ENCODE results near the gene AHCYL1. TPM values are rescaled to one million over a fixed set of nuclear protein-coding genes. Genes with fewer than 3 reads are reported as not detected.
"Not testable (repeated sequence)": the region's sequence is repeated elsewhere in the genome, so short reads cannot be mapped to it uniquely, and the experiment has no call there.

AHCYL1 gene
- total RNA-seq, 2 experiments from 2014 or later: 79.1 to 82.6 TPM

DNA sequence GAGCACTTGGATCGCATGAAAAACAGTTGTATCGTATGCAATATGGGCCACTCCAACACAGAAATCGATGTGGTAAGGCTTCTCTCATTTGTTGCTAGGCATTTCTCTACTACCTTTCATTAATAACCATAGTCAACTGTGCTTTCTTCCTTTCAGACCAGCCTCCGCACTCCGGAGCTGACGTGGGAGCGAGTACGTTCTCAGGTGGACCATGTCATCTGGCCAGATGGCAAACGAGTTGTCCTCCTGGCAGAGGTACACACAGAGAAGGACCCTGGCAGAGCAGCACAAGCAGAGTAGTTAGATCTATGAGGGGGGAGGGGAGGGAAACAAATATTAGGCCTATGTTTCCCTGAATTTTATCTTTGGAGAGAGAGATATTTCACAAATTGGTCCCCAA, 33.8 kb downstream of the AHCYL1 start:
- CTCF ChIA-PET: interaction anchor here (0.6 to 4.0 kb wide), 3 partner anchors 8 to 42 kb away, joined by 3 to 34 read pairs (median 3); no protein-coding TSS in a partner anchor

DNA sequence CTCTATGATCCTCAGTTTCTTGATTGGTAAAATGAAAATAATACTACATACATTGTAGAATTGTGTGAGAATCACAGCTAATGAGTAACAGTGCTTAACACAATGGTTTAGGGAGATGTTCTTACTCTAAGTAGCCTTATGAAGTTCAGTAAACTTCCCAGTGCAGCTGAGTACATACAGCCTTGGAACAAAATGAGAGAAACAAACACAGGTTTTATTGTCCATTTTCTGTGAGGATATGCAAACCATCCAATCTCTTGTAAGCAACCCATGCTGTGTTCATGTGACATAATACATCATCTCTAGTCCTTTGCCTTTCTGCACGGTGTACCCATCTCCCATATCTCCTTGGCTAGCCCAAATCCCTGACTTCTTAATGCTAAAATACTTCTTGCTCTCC, 35.2 kb downstream of the AHCYL1 start:
- intact Hi-C loops (cut with DNase I, micrococcal nuclease): no loop called here
- Mint-ChIP-seq H3K9me3 (ENCODE audit: low read depth) (no peaks in the 10 kb centered on the region), H3K27ac (no peak overlapping the region), H3K36me3 (ENCODE audit: low read depth) (peaks cover 63% of the 10 kb centered on the region), H3K27me3 (no peaks in the 10 kb centered on the region), H3K4me1 (no peaks in the 10 kb centered on the region), H3K4me3 (no peak overlapping the region)
- ChIA-PET POLR2A (interaction anchor here (0.6 kb wide), 1 partner anchor 197 kb away, joined by 3 read pairs; no protein-coding TSS in a partner anchor), CTCF (interaction anchor here (0.6 to 4.0 kb wide), 4 partner anchors 10 to 349 kb away, joined by 3 to 34 read pairs (median 4); no protein-coding TSS in a partner anchor)
- ATAC-seq (no peak), DNase-seq (no peak)

More for the DNA sequence above, 33.8 kb downstream of the AHCYL1 start:
- no peak overlapping the region for H3K4me3 Mint-ChIP-seq
- intact Hi-C loops (cut with DNase I, micrococcal nuclease): no loop called here
- no peak for DNase-seq
- ATAC-seq: no peak
- peaks cover 66% of the 10 kb centered on the region for H3K36me3 Mint-ChIP-seq (ENCODE audit: low read depth)
- no peaks in the 10 kb centered on the region for H3K4me1 Mint-ChIP-seq
- H3K27me3 Mint-ChIP-seq: no peaks in the 10 kb centered on the region
- POLR2A ChIA-PET: no interaction called here
- no peak overlapping the region for H3K27ac Mint-ChIP-seq
- H3K9me3 Mint-ChIP-seq (ENCODE audit: low read depth): no peaks in the 10 kb centered on the region

DNA sequence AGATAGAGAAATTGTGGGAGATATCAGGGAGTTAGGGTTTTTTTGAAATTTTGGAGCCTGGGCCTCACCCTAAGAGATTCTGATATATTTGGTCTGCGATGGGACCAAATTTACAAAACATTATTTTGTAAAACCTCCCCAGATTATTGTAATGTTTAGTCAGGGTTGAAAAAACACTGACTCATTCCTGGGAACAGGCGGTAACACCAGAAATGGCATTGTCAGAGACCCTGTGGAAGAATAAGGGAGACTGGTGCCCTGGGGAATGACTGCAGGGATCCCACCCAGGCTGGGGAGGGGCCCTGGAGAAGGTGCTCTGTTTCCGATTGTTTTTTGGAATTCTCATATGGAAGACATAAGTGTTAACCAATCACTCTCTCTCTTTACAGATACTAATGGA, 36.7 kb downstream of the AHCYL1 start:
- no peaks in the 10 kb centered on the region for H3K27me3 Mint-ChIP-seq
- DNase-seq (no peak), ATAC-seq (no peak)
- H3K4me1 Mint-ChIP-seq: no peaks in the 10 kb centered on the region
- H3K9me3 Mint-ChIP-seq (ENCODE audit: low read depth): no peaks in the 10 kb centered on the region
- peaks cover 56% of the 10 kb centered on the region for H3K36me3 Mint-ChIP-seq (ENCODE audit: low read depth)
- no peak overlapping the region for H3K27ac Mint-ChIP-seq
- no peak overlapping the region for H3K4me3 Mint-ChIP-seq
- POLR2A ChIA-PET: no interaction called here
- CTCF ChIA-PET: interaction anchor here (1.1 to 4.0 kb wide), 2 partner anchors 8 to 33 kb away, joined by 4 to 34 read pairs; no protein-coding TSS in a partner anchor
- intact Hi-C loops (cut with DNase I, micrococcal nuclease): no loop called here

DNA sequence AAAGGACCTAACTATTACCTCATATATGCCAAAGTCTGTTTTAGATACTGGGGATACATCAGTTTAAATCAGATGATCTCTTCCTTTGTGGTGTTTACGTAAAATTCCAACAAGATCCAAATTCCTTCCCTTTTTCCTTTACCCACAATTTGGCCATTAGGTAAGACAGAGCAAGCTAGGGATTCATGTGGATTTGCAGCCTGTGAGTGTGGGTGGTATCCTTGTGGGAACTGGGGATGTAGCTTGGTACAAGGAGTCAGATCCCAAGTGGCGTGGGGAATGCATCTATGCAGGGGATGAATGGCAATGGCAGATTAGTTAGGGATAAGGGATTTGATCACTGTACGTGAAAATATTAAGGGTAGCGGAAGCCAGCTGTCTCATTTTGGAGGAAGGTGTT, 40.0 kb downstream of the AHCYL1 start:
- Mint-ChIP-seq H3K4me3 (no peak overlapping the region), H3K27me3 (no peaks in the 10 kb centered on the region), H3K36me3 (ENCODE audit: low read depth) (peaks cover 32% of the 10 kb centered on the region), H3K4me1 (no peaks in the 10 kb centered on the region), H3K27ac (no peak overlapping the region), H3K9me3 (ENCODE audit: low read depth) (no peaks in the 10 kb centered on the region)
- intact Hi-C loops (cut with DNase I, micrococcal nuclease): no loop called here
- CTCF ChIA-PET: interaction anchor here (0.6 to 1.4 kb wide), 3 partner anchors 10 to 480 kb away, joined by 3 to 4 read pairs (median 3); partner anchors contain the start of gene STRIP1
- POLR2A ChIA-PET: no interaction called here
- ATAC-seq (no peak), DNase-seq (no peak)

DNA sequence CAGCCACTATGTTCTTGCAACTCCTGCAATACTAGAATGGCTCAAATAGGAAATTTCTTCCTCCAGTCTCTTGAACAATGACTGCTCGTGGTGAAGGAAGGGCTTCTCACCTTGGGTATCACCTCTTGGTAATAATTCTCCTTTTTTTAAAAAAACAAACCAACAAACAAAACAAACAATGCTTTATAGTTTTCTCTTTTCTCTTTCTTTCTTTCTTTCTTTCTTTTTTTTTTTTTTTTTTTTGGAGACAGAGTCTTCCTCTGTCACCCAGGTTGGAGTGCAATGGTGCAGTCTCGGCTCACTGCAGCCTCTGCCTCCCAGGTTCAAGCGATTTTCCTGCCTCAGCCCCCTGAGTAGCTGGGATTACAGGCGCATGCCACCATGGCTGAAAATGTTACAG, 46.1 kb downstream of the AHCYL1 start:
- Mint-ChIP-seq H3K27ac (peak overlapping the region; percentile 92), H3K4me3 (peak overlapping the region; percentile 70), H3K4me1 (peaks cover 36% of the 10 kb centered on the region)
- ATAC-seq; DNase-seq; H3K27me3 Mint-ChIP-seq; POLR2A ChIA-PET; H3K9me3 Mint-ChIP-seq (ENCODE audit: low read depth); H3K36me3 Mint-ChIP-seq (ENCODE audit: low read depth): not testable (repeated sequence)
- intact Hi-C loops (cut with DNase I, micrococcal nuclease): loop anchor here in 1 of 2 experiments (5.0 kb wide), 2 partner anchors 538 to 603 kb away; partner anchors contain the start of genes CYB561D1 and PSMA5
- CTCF ChIA-PET: interaction anchor here (0.8 to 3.8 kb wide), 12 partner anchors 12 to 257 kb away, joined by 3 to 38 read pairs (median 6); no protein-coding TSS in a partner anchor

DNA sequence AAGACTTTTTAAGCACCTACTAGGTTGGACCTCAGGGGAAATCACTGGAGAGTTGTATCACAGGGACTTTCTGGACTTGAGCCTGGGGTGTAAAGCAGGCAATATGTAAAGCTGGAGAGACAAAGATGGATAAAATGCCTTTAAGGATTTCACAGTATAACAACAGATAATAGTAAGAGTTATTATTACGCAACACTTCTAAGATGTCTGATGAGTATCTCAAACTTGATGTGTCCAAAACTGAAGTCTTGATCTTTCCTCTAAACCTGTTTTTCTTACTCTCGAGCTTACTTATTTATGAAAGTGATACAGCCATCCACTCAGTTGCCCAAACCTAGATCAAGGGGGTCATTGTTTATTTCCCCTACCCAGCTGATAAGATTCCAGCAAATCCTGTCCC, 47.8 kb downstream of the AHCYL1 start:
- H3K27me3 Mint-ChIP-seq: no peaks in the 10 kb centered on the region
- no peak overlapping the region for H3K4me3 Mint-ChIP-seq
- CTCF ChIA-PET: interaction anchor here (0.6 to 3.8 kb wide), 9 partner anchors 10 to 1189 kb away, joined by 3 to 38 read pairs (median 3); partner anchors contain the start of gene AHCYL1
- POLR2A ChIA-PET: interaction anchor here (0.5 to 1.0 kb wide), 2 partner anchors 28 to 307 kb away, joined by 3 to 5 read pairs; no protein-coding TSS in a partner anchor
- DNase-seq (no peak), ATAC-seq (no peak)
- peaks cover 3% of the 10 kb centered on the region for H3K36me3 Mint-ChIP-seq (ENCODE audit: low read depth)
- intact Hi-C loops (cut with DNase I, micrococcal nuclease): loop anchor here in 1 of 2 experiments (5.0 kb wide), 2 partner anchors 540 to 605 kb away; partner anchors contain the start of genes CYB561D1 and PSMA5
- no peaks in the 10 kb centered on the region for H3K9me3 Mint-ChIP-seq (ENCODE audit: low read depth)
- peaks cover 47% of the 10 kb centered on the region for H3K4me1 Mint-ChIP-seq
- peak overlapping the region; percentile 15 for H3K27ac Mint-ChIP-seq

DNA sequence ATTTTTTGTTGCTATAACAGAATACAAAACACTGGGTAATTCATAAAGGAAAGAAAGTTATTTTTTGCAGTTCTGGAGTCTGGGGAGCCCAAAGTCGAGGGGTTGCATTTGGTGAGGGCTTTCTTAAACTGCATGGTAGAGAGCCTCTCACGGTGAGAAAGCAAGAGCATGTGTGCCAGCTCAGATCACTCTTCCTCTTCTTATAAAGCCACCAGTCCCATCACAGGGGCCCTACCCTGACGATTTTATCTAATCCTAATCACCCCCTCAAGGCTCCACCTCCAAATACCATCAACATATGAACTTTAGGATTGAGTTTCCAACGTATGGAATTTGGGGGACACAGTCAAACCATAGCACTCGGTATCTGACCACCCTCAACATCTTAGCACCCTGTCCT, 48.9 kb downstream of the AHCYL1 start:
- Mint-ChIP-seq H3K36me3 (ENCODE audit: low read depth) (peaks cover 8% of the 10 kb centered on the region), H3K4me3 (peak overlapping the region; percentile 94), H3K27me3 (no peaks in the 10 kb centered on the region), H3K9me3 (ENCODE audit: low read depth) (no peaks in the 10 kb centered on the region), H3K4me1 (peaks cover 47% of the 10 kb centered on the region), H3K27ac (peak overlapping the region; percentile 95)
- intact Hi-C loops (cut with DNase I, micrococcal nuclease): loop anchor here in 1 of 2 experiments (5.0 kb wide), 2 partner anchors 541 to 606 kb away; partner anchors contain the start of genes CYB561D1 and PSMA5
- CTCF ChIA-PET: interaction anchor here (1.1 kb wide), 1 partner anchor 72 kb away, joined by 3 read pairs; no protein-coding TSS in a partner anchor
- no peak for ATAC-seq
- DNase-seq: no peak
- POLR2A ChIA-PET: no interaction called here

DNA sequence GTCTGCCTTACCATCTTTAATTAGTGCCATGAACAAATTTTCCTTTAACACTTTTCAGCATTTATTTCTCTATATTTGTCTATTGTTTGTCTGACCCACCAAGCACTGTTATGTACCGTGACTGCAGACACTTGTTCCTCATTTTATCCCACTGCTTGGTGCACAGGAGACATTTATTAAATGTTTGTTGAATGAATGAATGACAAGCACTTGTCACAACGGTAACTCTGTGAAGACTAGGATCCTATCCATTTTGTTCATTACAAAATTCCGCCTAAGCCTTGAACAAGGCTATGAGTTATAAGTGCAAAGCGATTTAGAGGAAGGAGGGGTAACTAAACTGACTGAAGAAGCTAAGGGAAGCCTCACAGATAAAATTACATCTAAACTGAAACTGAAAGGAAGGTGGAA, 49.5 kb downstream of the AHCYL1 start:
- H3K27me3 Mint-ChIP-seq: no peaks in the 10 kb centered on the region

DNA sequence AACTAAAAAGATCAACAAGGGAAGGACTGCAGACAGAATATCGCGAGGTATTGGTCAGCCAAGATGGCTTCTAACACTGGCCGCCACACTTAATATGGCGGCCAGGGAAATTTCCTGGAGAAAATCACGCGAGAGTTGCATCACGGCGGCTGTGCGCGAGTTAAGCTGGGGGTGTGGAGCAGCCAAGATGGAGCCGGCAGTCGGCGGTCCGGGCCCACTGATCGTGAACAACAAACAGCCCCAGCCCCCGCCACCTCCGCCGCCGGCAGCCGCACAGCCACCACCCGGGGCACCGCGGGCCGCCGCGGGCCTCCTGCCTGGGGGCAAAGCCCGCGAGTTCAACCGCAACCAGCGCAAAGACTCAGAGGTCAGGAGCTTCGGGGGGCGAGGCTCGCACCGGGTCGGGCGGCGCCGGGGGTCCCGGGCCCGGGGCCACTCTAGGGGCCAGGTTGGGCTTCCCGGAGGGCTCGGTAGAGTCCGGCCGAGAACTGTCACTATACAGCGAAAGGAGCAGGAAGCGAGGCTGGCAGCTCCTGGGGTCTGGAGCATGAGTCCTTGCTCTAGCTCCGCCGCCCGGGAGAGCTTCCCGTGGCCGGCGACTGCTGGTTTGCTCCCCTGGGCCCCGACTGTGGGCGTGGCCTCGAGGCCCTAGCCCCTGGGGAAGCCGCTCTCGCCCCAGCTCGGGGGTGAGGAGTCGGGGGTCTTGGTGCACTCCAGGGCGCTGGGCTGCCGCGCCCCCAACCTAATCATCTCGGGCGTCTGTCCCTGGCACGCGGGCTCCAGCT, 50.1 kb downstream of the AHCYL1 start, which contains the start of gene STRIP1:
STRIP1 (plus strand) TSS at position 174 of the 785 bp plus-strand sequence; CDS start at position 188, 14 bp downstream.
- Mint-ChIP-seq H3K4me3 (peak within 1 kb of the TSS; percentile 94), H3K27me3 (no peaks in the 10 kb centered on the region), H3K4me1 (peaks cover 47% of the 10 kb centered on the region), H3K36me3 (ENCODE audit: low read depth) (peaks cover 17% of the 10 kb centered on the region), H3K27ac (peak within 1 kb of the TSS; percentile 95), H3K9me3 (ENCODE audit: low read depth) (no peaks in the 10 kb centered on the region)
- POLR2A ChIA-PET: interaction anchor here (0.6 to 3.4 kb wide), 7 partner anchors 11 to 611 kb away, joined by 3 to 22 read pairs (median 4); partner anchors contain the start of genes AHCYL1, GNAI3 and RBM15
- peak; percentile 95 for DNase-seq
- peak; percentile 95 for ATAC-seq
- CTCF ChIA-PET: interaction anchor here (0.6 to 5.2 kb wide), 21 partner anchors 8 to 731 kb away, joined by 3 to 37 read pairs (median 3); partner anchors contain the start of gene AHCYL1
- intact Hi-C loops (cut with DNase I, micrococcal nuclease): loop anchor here (1.0 to 5.0 kb wide), 10 partner anchors 50 to 751 kb away; partner anchors contain the start of genes AHCYL1 (in 2 of the 2), RBM15 (in 2 of the 2), CYB561D1 (in 1 of the 2) and GNAI3 (in 1 of the 2)

More for the DNA sequence above, 49.5 kb downstream of the AHCYL1 start:
- Mint-ChIP-seq H3K9me3 (ENCODE audit: low read depth) (no peaks in the 10 kb centered on the region), H3K27ac (peak overlapping the region; percentile 95), H3K36me3 (ENCODE audit: low read depth) (peaks cover 13% of the 10 kb centered on the region), H3K4me1 (peaks cover 47% of the 10 kb centered on the region), H3K4me3 (peak overlapping the region; percentile 94)
- ChIA-PET POLR2A (interaction anchor here (0.7 to 3.4 kb wide), 4 partner anchors 12 to 305 kb away, joined by 3 to 22 read pairs (median 8); partner anchors contain the start of genes AHCYL1 and RBM15), CTCF (interaction anchor here (0.7 to 5.2 kb wide), 8 partner anchors 19 to 490 kb away, joined by 3 to 37 read pairs (median 5); no protein-coding TSS in a partner anchor)
- DNase-seq (no peak), ATAC-seq (no peak)
- intact Hi-C loops (cut with DNase I, micrococcal nuclease): loop anchor here (1.0 to 5.0 kb wide), 9 partner anchors 50 to 751 kb away; partner anchors contain the start of genes AHCYL1 (in 2 of the 2), RBM15 (in 2 of the 2), CYB561D1 (in 1 of the 2) and GNAI3 (in 1 of the 2)

DNA sequence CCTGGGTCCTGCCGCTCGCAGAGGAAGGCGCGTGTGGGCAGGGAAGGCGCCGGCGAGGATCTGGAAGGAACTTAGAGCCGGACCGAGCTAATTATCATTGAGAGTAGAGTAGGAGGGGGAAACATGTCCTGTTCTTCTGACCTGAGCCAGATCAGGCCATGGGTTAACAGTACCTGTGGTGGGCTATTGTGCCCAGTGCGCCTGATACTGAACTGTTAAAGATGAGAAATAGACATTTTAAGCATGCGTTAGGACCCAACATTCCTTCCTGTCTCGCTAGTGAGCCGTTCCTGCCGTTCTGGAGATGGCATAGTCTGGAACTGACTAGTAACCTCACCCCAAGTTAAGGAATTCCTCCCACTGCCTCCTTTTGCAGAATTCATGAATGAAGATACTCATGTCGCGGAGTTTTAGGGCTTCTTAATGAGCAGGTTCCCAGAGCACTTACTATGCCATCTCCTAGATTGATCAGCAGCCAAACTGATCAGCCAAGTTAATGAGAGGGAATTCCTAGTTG, 50.7 kb downstream of the AHCYL1 start:
- intact Hi-C loops (cut with DNase I, micrococcal nuclease): loop anchor here in 1 of 2 experiments (1.0 to 2.0 kb wide), 2 partner anchors 49 to 638 kb away; no protein-coding TSS in a partner anchor
- POLR2A ChIA-PET: interaction anchor here (0.7 to 3.4 kb wide), 5 partner anchors 11 to 487 kb away, joined by 4 to 22 read pairs (median 5); partner anchors contain the start of genes AHCYL1, GNAI3 and RBM15
- Mint-ChIP-seq H3K4me3 (peak overlapping the region; percentile 94), H3K36me3 (ENCODE audit: low read depth) (peaks cover 17% of the 10 kb centered on the region), H3K27ac (peak overlapping the region; percentile 83), H3K4me1 (peaks cover 51% of the 10 kb centered on the region), H3K9me3 (ENCODE audit: low read depth) (no peaks in the 10 kb centered on the region), H3K27me3 (no peaks in the 10 kb centered on the region)
- CTCF ChIA-PET: interaction anchor here (0.7 to 5.2 kb wide), 18 partner anchors 8 to 731 kb away, joined by 3 to 37 read pairs (median 4); partner anchors contain the start of gene AHCYL1
- ATAC-seq (no peak), DNase-seq (no peak)
